Right atrium auricular region (tissue), 2 donors: ENCODE data around the gene AGPS. TPM values are rescaled to one million over a fixed set of nuclear protein-coding genes. Genes with fewer than 3 reads are reported as not detected.
"Not testable (repeated sequence)": the region's sequence is repeated elsewhere in the genome, so short reads cannot be mapped to it uniquely, and the experiment has no call there.

Experiments used
- DNase-seq: peaks from one replicate; pipeline ENCODE4 v3.0.0-alpha.2; 2019; ENCODE audit warnings: low spot score
- H3K27ac ChIP-seq, 2 donors: fragments of 200-600 bp; sonication (generic); 1 replicate in 1 of 2; 2 replicates in 1 of 2; pipeline ENCODE4 v1.5.1; 2016 to 2019
- H3K27me3 ChIP-seq, 2 donors: fragments of 200-600 bp; sonication (generic); one replicate each; pipeline versions ENCODE4 v1.5.1 to v1.6.0; 2017 to 2019
- H3K36me3 ChIP-seq: fragments of 200-600 bp; sonication (generic); one replicate; pipeline ENCODE4 v1.5.1; 2016
- H3K4me1 ChIP-seq, 2 donors: fragments of 200-600 bp; sonication (generic); one replicate each; pipeline versions ENCODE4 v1.5.1 to v1.6.0; 2017 to 2019
- H3K4me3 ChIP-seq, 2 donors: fragments of 200-600 bp; sonication (generic); 1 replicate in 1 of 2; 2 replicates in 1 of 2; pipeline ENCODE4 v1.5.1; 2017 to 2019; ENCODE audit warnings: mild to moderate bottlenecking in 1 of 2, moderate library complexity in 1 of 2
- H3K9me3 ChIP-seq, 2 donors: fragments of 200-600 bp; sonication (generic); one replicate each; pipeline ENCODE4 v1.5.1; 2019
- total RNA-seq, 2 donors: library from RNA; depleted of rRNA; stranded (reverse); fragments of >200 nt; gene quantifications; one replicate each; pipeline ENCODE4 v1.1.0, GENCODE V29; 2016
- TF ChIP-seq, protein P1 (sequence below), 2 donors: fragments of 200-600 bp; sonication (generic); IDR thresholded peaks; one replicate each; pipeline ENCODE4 v1.5.1; 2019; ENCODE audit warnings: antibody characterized with exemption in 2 of 2

Gene AGPS
- total RNA-seq, 2 donors from 2014 or later: 12.3 to 17.8 TPM

DNA sequence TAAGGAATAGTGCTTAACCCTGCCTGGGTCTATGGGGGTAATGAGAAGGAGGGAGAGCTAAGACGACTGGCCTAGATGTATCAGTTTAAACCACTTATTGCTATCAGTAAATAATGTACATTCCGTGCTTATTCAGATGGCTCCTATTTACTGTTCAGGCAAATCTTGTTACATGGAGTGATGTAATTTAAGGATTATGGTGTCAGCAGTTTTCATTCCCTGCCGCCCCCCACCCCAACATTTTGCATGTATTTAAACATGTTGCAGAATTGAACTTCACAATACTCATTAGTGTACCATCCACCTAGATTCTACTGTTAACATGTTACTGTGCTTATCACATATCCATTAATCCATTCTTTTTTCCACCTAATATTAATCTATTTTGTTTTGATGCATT lies 11.7 kb downstream of the AGPS start:
- Histone ChIP-seq H3K4me3 (no peak overlapping the region), H3K36me3 (no peaks in the 10 kb centered on the region), H3K9me3 (no peaks in the 10 kb centered on the region), H3K4me1 (peaks cover 0 to 13% of the 10 kb centered on the region in 2 donors), H3K27me3 (no peaks in the 10 kb centered on the region), H3K27ac (no peak overlapping the region)
- TF ChIP-seq, protein P1, sequence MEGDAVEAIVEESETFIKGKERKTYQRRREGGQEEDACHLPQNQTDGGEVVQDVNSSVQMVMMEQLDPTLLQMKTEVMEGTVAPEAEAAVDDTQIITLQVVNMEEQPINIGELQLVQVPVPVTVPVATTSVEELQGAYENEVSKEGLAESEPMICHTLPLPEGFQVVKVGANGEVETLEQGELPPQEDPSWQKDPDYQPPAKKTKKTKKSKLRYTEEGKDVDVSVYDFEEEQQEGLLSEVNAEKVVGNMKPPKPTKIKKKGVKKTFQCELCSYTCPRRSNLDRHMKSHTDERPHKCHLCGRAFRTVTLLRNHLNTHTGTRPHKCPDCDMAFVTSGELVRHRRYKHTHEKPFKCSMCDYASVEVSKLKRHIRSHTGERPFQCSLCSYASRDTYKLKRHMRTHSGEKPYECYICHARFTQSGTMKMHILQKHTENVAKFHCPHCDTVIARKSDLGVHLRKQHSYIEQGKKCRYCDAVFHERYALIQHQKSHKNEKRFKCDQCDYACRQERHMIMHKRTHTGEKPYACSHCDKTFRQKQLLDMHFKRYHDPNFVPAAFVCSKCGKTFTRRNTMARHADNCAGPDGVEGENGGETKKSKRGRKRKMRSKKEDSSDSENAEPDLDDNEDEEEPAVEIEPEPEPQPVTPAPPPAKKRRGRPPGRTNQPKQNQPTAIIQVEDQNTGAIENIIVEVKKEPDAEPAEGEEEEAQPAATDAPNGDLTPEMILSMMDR (IDR thresholded peaks at IDR 0.05): no peak
- no peak for DNase-seq

DNA sequence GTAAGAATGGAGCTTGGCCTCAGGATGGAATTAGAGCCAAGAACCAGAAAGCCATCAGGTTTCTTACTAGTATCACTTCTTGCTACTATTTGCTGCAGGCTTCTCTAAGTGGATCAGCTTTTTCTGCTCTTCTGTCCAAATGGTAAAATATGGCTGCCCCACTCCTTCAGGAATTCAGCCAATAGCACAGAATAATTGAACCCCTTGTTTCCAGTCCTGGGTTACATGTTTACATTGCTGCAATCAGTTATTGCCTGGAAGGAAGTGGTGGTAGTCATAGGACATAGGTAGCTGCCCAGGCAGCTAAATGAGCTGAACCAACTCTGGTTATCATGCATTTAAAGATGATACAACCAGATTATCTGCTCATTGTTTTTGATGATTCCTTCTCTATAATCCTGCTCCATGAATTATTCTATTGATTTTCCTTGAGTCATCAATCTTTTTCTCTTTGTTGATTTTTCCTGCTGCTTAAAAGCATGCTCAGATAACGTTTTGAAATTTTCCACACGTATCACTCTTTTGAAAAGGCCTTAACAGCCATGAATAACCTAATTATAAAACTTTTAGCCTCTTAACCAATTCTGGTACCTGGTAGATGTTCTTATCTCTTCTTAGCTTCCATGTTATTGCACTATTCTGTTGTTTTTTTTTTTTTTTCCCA lies 12.6 kb downstream of the AGPS start:
- Histone ChIP-seq H3K4me3 (no peak overlapping the region), H3K4me1 (peaks cover 0 to 7% of the 10 kb centered on the region in 2 donors), H3K9me3 (no peaks in the 10 kb centered on the region), H3K27ac (no peak overlapping the region), H3K36me3 (no peaks in the 10 kb centered on the region), H3K27me3 (no peaks in the 10 kb centered on the region)
- TF ChIP-seq, protein P1 (IDR thresholded peaks at IDR 0.05): no peak
- DNase-seq: no peak

DNA sequence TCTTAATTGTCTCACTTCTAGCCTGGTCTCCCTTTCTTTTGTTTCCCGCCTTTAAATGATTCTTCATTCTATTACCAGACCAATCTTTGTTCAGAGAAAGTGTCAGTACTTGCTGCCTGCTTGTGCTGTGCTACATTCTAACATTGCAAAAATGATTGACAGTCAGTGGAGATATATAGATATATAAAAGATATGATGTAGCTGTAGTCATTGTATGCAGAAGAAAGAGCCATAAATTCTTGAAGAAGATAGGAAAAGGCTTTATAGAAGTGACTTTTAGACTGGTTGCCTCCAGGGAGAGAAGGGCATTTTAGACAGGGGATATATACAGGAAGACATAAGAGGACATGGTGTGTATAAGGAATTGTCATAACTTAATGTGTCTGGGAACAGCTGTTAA lies 13.6 kb downstream of the AGPS start:
- no peak for DNase-seq
- TF ChIP-seq, protein P1 (IDR thresholded peaks at IDR 0.05): no peak
- Histone ChIP-seq H3K4me3 (no peak overlapping the region), H3K9me3 (no peaks in the 10 kb centered on the region), H3K27ac (no peak overlapping the region), H3K36me3 (no peaks in the 10 kb centered on the region), H3K27me3 (no peaks in the 10 kb centered on the region), H3K4me1 (peaks cover 0 to 7% of the 10 kb centered on the region in 2 donors)

DNA sequence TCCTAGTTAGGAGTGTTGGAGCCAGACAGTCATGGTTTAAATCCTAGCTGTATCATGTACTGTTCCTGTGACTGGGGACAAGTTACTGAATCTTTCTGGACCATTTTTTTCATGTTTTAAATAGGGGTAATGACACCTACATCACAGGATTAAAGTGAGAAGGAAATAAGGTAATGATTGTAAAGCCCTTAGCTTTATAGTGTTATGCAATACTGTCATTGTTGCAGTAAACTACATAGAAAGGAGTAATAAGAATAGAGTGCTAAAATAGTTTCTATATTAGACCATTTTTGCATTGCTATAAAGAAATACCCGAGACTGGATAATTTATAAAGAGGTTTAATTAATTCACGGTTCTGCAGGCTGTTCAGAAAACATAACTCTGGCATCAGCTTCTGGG lies 14.5 kb downstream of the AGPS start:
- TF ChIP-seq, protein P1 (IDR thresholded peaks at IDR 0.05): no peak
- Histone ChIP-seq H3K27ac (no peak overlapping the region), H3K4me1 (peaks cover 0 to 7% of the 10 kb centered on the region in 2 donors), H3K27me3 (no peaks in the 10 kb centered on the region), H3K36me3 (no peaks in the 10 kb centered on the region), H3K4me3 (no peak overlapping the region), H3K9me3 (no peaks in the 10 kb centered on the region)
- DNase-seq: no peak

GRCh38 chr2:177410629-177411028 lies 18.1 kb downstream of the AGPS start:
- H3K36me3 ChIP-seq, H3K27me3 ChIP-seq, H3K4me3 ChIP-seq, H3K27ac ChIP-seq, DNase-seq, H3K9me3 ChIP-seq, H3K4me1 ChIP-seq: not testable (repeated sequence)

DNA sequence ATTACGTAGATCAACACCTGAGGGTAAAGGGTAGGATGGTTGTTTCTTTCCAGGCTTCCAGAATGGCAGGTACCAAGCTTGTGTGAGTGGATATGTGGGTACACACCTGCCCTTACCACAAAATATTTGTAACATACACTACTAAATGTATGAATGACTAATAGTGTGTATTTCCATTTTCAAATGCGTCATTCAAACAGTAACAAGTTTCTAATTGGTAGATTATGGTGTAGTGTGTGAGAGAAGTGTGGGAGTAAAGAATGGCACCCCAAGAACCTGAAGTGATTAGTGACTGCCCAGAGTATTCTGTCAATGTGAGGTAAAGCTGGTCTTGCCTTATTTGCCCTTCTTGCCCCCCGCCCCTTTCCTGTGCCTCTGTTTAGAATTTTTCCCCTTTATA lies 21.1 kb downstream of the AGPS start:
- Histone ChIP-seq H3K36me3 (no peaks in the 10 kb centered on the region), H3K27ac (no peak overlapping the region), H3K27me3 (no peaks in the 10 kb centered on the region), H3K9me3 (no peaks in the 10 kb centered on the region), H3K4me1 (peaks cover 0 to 8% of the 10 kb centered on the region in 2 donors), H3K4me3 (no peak overlapping the region)
- no peak for DNase-seq
- TF ChIP-seq, protein P1 (IDR thresholded peaks at IDR 0.05): no peak
